AG20443 (cell line): ENCODE data around the gene ZNF414.
A peak's percentile ranks its signal among the peaks of the same experiment; 100 is the strongest.
"Not testable (repeated sequence)": the region's sequence is repeated elsewhere in the genome, so short reads cannot be mapped to it uniquely, and the experiment has no call there.

Experiments
- DNase-seq: peaks from one replicate; pipeline ENCODE4 v3.0.0; 2012; ENCODE audit warnings: low spot score, mixed read lengths

ZNF414 gene

DNA sequence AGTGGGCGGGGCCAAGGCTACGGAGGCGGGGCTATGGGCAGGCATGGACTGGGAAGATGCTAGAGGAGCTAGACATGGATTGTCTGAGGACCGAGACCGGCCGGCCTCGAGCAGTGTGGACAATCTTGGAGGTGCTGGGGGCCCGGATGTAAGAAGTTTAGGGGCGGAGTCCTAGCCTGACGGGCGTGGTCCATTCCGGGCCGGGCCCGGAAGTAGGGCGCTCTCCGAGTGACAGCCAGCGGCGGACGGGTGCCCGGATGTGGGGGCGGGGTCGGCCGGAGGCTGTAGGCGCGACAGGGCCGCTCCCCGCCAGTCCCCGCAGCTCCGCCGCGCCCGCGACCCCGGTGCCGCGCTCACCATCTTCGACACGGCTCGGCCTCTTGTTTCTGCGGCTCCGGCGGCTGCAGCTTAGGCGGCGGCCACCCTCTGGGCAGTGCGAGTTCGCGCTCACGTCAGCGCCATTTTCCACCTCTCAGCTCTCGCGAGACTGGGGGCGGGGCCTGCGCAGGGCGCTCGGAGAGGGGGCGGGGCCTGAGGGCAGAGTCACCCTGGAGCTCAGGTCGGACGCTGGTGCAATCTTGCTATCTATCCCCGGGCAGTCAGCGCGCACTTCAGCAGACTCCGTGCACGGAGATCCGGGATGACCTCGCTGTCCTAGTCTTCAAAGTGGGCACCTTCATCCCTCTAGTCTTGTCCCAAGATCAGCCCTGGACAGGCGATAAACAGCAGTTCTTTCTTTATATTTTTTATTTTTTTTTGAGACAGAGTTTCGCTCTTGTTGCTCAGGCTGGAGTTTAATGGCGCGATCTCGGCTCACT lies at the start of gene ZNF414:
Gene ZNF414, minus strand, starts transcription at position 481 of the 818 bp plus-strand sequence. Its CDS starts 121 bp downstream, at position 360.
- DNase-seq: peak; percentile 98

GRCh38 chr19:8561075-8561764 lies 47.3 kb upstream of the ZNF414 start:
- DNase-seq: no peak

DNA sequence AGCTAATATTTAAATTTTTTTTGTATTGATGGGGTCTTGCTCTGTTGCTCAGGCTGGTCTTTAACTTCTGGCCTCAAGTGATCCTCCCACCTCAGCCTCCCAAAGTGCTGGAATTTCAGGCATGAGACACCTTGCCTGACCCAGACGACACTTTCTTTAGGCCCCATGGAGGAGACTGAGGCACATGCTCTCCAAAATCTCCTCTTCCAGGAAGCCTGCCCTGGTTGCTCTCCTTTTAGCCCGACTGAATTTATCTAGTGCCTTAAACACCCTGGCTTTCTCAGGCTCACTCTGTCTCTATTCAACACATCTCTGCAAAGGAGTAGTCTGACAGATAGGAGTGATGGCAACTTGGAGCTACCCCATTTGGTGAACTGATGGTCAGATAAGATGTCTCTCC lies 44.4 kb upstream of the ZNF414 start:
- no peak for DNase-seq

- no peak for DNase-seq
Observed at GRCh38 chr19:8557642-8558238, 43.8 kb upstream of the ZNF414 start.

DNA sequence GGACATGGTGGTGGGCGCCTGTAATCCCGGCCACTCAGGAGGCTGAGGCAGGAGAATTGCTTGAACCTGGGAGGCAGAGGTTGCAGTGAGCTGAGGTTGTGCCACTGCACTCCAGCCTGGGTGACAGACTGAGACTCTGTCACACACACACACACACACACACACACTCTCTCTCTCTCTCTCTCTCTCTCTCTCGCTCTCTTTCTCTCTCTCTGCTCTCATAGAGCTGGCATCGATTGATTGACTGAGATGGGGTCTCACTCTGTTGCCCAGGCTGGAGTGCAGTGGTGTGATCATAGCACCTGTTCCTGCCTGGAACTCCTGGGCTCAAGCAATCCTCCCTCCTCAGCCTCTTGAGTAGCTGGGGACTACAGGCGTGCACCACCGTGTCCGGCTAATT lies 39.8 kb upstream of the ZNF414 start:
- not testable (repeated sequence) for DNase-seq

DNA sequence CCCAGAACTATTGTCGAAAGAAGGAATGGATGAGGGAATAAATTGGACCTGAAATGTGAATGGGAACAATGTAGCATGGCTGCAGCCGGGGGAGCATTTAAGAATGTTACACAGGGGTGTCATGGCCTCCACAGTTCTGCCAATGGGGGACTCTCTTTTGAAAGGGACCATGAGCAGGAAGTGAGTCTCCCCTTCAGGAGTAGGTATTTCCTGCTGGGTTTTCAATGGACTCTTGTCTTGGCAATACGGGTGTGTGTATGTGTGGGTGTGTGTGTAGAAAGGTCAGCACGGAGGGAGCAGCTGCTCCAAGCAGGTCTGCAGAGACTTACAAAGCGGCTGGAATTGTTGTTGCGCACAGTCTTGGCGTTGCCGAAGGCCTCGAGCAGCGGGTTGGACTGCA lies 38.8 kb upstream of the ZNF414 start:
- DNase-seq: no peak

GRCh38 chr19:8550070-8550469 lies 36.1 kb upstream of the ZNF414 start:
- no peak for DNase-seq

GRCh38 chr19:8545743-8546142 lies 31.8 kb upstream of the ZNF414 start:
- DNase-seq: no peak

DNA sequence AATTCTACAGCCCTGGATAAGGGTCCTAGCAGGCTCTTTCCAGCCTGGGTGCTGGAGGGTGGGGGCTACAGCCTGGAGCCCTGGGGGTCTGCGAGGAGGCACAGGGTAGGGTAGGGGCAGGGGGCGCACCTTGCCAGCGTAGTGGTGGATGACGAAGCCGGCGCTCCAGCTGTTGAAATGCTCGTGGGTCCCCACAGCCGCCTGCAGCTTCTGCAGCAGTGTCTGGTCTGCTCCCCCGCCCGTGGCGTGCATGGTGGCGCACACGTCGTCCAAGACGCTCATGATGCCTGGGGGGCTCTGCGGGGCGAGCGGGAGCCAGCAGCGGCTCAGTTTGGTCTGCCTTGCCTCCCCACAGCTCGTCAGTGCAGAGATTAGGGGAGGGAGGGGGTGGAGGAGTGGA lies 30.2 kb upstream of the ZNF414 start:
- no peak for DNase-seq

- no peak for DNase-seq
Observed at GRCh38 chr19:8539621-8540149, 25.7 kb upstream of the ZNF414 start.

DNA sequence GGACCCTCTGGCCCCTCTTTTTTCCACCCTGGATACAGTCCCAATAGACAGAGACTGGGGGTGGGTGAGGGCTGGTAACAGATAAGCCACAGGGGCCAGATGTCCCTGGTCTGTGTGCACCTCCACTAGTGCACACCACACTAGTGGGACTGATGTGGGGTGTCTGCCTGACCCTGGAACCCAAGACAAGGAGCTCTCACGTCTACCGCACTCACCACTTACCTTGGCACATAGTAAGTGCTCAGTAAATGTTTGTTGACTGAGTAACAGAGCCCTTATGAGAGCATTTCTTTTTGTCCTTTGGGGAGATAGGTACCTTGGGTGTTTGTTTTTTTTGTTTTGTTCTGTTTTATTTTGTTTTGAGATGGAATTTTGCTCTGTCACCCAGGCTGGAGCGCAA lies 23.1 kb upstream of the ZNF414 start:
- no peak for DNase-seq

DNA sequence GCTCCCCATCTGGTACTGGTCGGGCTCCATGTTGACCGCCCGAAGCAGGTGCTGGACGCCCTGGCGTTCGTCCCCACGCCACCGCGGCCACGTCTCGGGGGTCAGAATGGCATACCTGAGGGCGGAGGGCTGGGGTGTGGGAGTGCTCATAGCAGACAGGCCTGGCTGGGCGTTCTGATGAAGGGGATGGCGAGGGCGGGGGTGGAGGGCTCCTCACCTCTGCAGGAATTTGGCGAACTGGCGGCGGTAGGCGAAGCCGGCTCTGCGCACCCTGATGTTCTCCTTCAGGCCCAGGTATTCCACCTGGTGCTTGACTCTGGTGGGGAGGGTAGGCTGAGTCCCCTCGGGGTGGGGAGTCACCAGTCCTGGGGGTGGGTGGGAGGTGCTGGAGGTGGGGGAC lies 22.3 kb upstream of the ZNF414 start:
- DNase-seq: no peak

- DNase-seq: no peak
Observed at GRCh38 chr19:8532225-8532624, 18.3 kb upstream of the ZNF414 start.

DNA sequence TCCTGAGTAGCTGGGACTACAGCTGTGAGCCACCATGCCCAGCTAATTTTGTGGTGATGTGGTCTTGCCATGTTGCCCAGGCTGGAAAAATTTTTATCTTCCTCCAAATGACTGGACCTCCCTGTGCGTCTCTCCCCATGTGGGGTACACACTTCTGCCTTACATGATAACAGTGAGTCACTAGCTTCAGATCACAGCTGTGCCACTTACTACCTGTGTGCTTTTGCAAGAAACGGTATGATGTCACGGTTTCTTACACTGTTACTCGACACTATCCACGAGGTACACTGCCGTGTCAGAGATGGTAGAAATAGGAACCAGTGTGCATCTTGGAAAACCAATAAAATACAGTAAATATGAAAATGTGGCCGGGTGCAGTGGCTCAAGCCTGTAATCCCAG lies 17.5 kb upstream of the ZNF414 start:
- no peak for DNase-seq

- DNase-seq: no peak
Observed at GRCh38 chr19:8530061-8530679, 16.2 kb upstream of the ZNF414 start.

- no peak for DNase-seq
Observed at GRCh38 chr19:8529369-8530006, 15.5 kb upstream of the ZNF414 start.

DNA sequence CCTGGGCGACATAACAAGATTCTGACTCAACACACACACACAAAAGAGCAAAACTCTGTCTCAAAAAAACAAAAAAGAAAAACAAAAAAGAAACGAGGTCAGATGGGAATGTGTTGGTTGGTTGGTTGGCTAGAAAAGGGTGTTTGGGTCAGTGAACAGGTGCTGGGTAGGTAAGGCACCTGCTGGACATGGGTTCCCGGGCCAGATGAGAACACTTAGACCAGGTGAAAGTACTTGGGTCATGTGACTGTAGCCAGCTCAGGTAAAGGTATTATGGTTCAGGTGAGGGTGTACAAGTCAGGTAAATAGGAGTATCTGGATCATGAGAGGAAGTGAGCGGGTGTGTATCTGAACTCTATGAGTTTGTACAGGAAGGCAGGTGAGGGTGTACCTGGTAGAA lies 14.5 kb upstream of the ZNF414 start:
- DNase-seq: no peak

DNA sequence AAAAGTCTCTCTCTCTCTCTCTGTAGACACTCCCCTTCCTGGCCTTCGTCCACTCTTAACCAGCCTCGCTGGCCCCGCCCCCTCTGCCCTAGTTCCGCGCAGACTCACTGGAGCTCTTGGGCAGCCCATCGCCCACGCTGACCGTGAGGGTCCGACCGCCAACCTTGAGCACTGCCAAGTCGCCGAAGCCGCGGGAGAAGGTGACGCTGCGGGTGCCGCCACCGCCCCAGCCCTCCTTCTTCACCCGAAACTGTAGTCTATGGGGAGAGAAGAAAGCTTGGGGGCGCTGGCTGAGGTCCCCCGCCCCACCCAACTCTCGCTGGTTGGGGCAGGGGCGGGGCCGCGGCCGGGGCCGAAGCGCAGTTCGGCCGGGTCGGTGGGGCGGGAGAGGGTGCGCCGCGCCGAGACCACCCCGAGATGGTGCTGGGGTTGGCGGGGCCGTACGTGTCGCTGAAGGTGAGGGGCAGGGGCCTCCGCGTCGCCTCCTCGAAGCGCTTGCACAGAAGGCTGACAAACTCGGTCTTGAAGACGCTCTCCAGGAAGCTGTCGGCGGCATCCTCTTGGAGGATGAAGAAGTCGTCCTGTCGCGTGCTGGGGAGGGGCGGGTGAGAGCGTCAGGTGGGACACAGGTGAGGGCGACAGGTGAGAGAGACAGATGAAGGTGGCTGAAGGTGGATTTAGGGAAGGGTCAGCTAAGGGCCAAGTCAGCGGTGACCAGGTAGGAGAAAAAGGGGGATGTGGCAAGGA lies 12.6 kb upstream of the ZNF414 start:
- DNase-seq: peak; percentile 94

GRCh38 chr19:8525401-8525684 lies 11.4 kb upstream of the ZNF414 start:
- DNase-seq: no peak

DNA sequence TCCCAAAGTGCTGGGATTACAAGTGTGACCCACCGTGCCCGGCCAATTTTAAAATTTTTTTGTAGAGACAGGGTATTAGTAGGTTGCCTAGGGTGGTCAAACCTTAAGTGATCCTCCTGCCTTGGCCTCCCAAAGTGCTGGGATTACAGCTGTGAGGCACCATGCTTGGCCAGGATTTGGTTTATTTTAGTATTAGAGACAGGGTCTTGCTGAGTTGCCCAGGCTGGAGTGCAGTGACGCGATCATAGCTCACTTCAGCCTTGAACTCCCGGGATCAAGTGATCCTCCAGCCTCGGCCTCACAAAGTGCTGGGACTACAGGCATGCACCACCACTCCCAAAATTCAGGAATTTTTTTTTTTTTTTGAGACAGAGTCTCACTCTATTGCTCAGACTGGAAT lies 5.4 kb upstream of the ZNF414 start:
- DNase-seq: no peak

- no peak for DNase-seq
Observed at GRCh38 chr19:8518536-8518935, 4.6 kb upstream of the ZNF414 start.
